ENCODE data around the gene ANK3.

GRCh38 chr10:60069311-60069710, 320.4 kb downstream of the ANK3 start:
- TF ChIP-seq CTCF (IDR thresholded peaks at IDR 0.05; ENCODE audit: poor library complexity) (no peak), EZH2 (IDR thresholded peaks at IDR 0.05; ENCODE audit: borderline replicate concordance) (no peak), EZH2phosphoT487 (IDR thresholded peaks at IDR 0.05; ENCODE audit: low read depth, severe bottlenecking, unreplicated experiment) (no peak)
